ENCODE results near the gene KCTD2.

Gene KCTD2

DNA sequence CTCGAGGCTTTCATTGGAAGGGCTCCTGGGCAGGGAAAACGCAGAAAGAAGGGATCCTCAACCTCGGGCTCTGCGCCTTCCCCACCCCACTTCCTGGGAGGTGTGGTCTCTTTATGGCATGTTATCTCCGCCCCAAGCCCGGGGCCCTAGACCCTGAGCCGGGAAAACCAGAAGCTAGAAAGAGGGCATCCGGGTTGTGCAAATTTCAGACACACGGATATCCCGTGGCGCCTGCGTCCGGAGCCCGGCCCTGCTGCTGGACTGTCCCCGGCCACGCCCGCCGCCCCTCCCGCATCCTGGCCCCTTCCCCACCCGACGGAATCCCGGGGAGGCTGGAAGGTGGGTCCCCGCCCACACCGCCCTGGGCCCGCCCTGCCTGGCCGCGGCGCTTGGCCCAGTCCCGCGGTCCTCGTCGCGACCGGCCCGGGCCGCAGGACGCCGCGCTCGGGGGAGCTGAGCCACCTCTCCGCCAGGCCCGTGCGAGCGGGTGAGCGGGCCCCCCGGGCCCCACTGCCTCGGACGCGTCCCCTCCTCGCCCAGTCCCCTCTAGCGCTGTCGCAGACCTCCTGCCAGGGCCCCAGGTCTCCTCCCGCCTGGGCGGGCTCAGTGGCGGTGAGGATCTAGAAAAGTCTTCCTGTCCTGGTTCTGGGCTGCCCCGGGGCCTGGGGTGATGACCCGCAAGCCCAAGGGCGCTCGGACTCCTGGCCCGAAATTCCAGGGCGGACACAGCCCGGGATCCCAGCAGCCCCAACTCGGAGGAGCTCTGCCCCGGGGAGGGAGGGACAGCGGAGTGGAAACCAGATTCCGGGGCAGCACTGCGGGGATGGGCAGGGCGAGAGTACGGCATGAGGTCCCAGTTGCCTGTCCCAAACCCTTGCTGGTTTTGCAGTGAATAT, 40.8 kb downstream of the KCTD2 start, which contains the start of gene SLC16A5:
SLC16A5 (plus strand) TSS at position 397 of the 896 bp plus-strand sequence. CDS start 5,683 bp downstream, outside the sequence.
- DNase-seq (ENCODE audit: insufficient read length, low spot score) (no peak), FAIRE-seq (no peak)
- TF ChIP-seq, protein P1, sequence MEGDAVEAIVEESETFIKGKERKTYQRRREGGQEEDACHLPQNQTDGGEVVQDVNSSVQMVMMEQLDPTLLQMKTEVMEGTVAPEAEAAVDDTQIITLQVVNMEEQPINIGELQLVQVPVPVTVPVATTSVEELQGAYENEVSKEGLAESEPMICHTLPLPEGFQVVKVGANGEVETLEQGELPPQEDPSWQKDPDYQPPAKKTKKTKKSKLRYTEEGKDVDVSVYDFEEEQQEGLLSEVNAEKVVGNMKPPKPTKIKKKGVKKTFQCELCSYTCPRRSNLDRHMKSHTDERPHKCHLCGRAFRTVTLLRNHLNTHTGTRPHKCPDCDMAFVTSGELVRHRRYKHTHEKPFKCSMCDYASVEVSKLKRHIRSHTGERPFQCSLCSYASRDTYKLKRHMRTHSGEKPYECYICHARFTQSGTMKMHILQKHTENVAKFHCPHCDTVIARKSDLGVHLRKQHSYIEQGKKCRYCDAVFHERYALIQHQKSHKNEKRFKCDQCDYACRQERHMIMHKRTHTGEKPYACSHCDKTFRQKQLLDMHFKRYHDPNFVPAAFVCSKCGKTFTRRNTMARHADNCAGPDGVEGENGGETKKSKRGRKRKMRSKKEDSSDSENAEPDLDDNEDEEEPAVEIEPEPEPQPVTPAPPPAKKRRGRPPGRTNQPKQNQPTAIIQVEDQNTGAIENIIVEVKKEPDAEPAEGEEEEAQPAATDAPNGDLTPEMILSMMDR (IDR thresholded peaks at IDR 0.05; ENCODE audit: insufficient read depth, missing control alignments), result no peak

GRCh38 chr17:75088465-75089417, 41.7 kb downstream of the KCTD2 start:
- TF ChIP-seq, protein P1 (IDR thresholded peaks at IDR 0.05; ENCODE audit: insufficient read depth, missing control alignments), result no peak
- FAIRE-seq, result no peak
- no peak for DNase-seq (ENCODE audit: insufficient read length, low spot score)

GRCh38 chr17:75090871-75091854, 44.1 kb downstream of the KCTD2 start:
- TF ChIP-seq, protein P1 (IDR thresholded peaks at IDR 0.05; ENCODE audit: insufficient read depth, missing control alignments), result no peak

GRCh38 chr17:75091855-75092327, 44.9 kb downstream of the KCTD2 start:
- TF ChIP-seq, protein P1 (IDR thresholded peaks at IDR 0.05; ENCODE audit: insufficient read depth, missing control alignments), result no peak
- FAIRE-seq (no peak), DNase-seq (ENCODE audit: insufficient read length, low spot score) (no peak)

More at GRCh38 chr17:75090871-75091854, 44.1 kb downstream of the KCTD2 start:
- DNase-seq (ENCODE audit: insufficient read length, low spot score) (no peak), FAIRE-seq (no peak)

DNA sequence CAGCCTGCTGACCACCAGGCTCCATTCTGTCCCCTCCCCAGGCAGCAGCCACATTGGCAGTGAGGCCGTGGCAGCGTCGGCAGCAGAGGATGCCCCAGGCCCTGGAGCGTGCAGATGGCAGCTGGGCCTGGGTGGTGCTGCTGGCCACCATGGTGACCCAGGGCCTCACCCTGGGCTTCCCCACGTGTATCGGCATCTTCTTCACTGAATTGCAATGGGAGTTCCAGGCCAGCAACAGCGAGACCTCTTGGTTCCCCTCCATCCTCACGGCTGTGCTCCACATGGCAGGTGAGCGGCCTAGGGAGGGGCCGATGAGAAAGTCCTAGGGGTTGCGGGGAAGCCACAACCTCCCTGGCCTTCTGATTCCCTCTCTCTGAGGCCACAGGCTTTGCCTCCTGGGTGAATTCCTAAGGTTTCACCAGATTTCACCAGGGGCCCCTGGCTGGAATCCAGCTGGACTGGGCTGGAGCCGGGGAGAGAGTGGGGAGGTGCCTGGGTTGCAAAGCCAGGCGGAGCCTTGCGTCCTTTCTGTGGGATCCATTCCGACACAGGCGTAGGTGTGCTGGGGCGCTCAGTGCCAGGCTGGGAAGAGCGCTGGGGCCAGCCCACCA, 46.6 kb downstream of the KCTD2 start:
- no peak for FAIRE-seq
- TF ChIP-seq, protein P1 (IDR thresholded peaks at IDR 0.05; ENCODE audit: insufficient read depth, missing control alignments), result no peak
- no peak for DNase-seq (ENCODE audit: insufficient read length, low spot score)

Measured in D721Med (cell line).